ENCODE data around the gene BCAR1.

DNA sequence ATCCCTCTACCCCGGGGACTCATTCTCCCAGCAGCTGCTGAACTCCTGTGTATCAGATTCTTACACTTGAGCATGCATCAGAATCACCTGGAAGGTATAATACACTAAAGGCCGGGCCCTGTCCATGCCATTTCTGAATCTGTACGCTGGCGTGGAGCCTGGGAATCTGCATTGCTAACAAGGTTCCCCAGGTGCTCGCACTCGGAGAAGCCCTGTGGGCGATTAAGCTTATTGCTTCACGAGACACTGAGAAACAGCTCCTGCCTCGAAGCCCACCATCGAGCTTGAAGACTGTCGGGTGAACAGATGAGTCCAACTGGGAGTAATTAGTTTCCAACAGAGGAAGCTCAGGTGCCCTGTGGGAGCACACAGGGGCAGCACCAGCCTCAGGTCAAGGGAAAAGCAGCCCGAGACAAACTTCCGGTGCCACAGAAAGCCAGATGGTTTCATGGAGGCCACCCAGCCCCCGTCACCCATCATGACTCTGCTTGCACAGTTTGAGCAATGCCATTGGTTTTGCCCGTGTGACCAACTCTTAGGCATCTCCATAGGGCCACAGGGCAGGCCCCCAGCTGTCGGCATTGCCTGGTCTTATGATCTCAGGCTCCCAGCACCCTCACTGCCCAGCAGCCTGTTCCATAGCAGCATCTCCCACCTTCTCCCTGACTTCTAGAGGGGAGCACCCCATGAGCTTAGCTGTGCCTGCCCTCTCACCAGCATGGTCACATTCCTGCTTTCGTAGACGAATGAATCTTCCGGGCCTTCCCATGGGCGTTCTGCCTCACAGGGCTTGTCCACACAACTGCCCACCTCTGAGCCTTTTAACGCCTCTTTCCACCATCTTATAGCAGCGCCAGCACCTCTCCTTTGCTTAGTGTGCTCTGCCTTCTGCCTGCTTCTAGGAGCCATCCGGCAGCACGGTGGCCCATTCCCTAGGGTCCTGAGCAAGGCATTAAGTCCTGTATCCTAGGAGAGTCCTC, 55.3 kb downstream of the BCAR1 start:
- TF ChIP-seq POLR2A (IDR thresholded peaks at IDR 0.05) (no peak), EP300 (IDR thresholded peaks at IDR 0.05; ENCODE audit: low read depth) (no peak), POLR2AphosphoS5 (IDR thresholded peaks at IDR 0.05) (no peak)
- TF ChIP-seq, protein P1, sequence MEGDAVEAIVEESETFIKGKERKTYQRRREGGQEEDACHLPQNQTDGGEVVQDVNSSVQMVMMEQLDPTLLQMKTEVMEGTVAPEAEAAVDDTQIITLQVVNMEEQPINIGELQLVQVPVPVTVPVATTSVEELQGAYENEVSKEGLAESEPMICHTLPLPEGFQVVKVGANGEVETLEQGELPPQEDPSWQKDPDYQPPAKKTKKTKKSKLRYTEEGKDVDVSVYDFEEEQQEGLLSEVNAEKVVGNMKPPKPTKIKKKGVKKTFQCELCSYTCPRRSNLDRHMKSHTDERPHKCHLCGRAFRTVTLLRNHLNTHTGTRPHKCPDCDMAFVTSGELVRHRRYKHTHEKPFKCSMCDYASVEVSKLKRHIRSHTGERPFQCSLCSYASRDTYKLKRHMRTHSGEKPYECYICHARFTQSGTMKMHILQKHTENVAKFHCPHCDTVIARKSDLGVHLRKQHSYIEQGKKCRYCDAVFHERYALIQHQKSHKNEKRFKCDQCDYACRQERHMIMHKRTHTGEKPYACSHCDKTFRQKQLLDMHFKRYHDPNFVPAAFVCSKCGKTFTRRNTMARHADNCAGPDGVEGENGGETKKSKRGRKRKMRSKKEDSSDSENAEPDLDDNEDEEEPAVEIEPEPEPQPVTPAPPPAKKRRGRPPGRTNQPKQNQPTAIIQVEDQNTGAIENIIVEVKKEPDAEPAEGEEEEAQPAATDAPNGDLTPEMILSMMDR (IDR thresholded peaks at IDR 0.05), result no peak

All from transverse colon (tissue), 4 donors.